Peyer's patch (tissue), 4 donors: ENCODE results near the gene SH3RF1. TPM values are rescaled to one million over a fixed set of nuclear protein-coding genes. Genes with fewer than 3 reads are reported as not detected.

ENCODE experiments used
- DNase-seq, 3 donors: peaks; one replicate each; pipeline ENCODE4 v3.0.0-alpha.2; 2017 to 2019
- H3K27ac ChIP-seq, 4 donors: fragments of 200-600 bp; sonication (generic); one replicate each; pipeline ENCODE4 v1.5.1; 2016 to 2019
- H3K27me3 ChIP-seq, 2 donors: fragments of 200-600 bp; sonication (generic); one replicate each; pipeline ENCODE4 v1.5.1; 2019
- H3K36me3 ChIP-seq, 3 donors: fragments of 200-600 bp; sonication (generic); one replicate each; pipeline ENCODE4 v1.5.1; 2016 to 2019
- H3K4me1 ChIP-seq, 4 donors: fragments of 200-600 bp; sonication (generic); one replicate each; pipeline ENCODE4 v1.5.1; 2016 to 2019
- H3K4me3 ChIP-seq, 4 donors: fragments of 200-600 bp; sonication (generic); 1 replicate in 3 of 4; 2 replicates in 1 of 4; pipeline ENCODE4 v1.5.1; 2016 to 2019; ENCODE audit warnings: mild to moderate bottlenecking in 1 of 4
- H3K9me3 ChIP-seq, 4 donors: fragments of 200-600 bp; sonication (generic); one replicate each; pipeline ENCODE4 v1.5.1; 2016 to 2019; ENCODE audit warnings: mild to moderate bottlenecking in 1 of 4
- POLR2A ChIP-seq, 2 donors: fragments of 450-650 bp; IDR thresholded peaks; one replicate each; pipeline ENCODE4 v1.5.1; 2017; ENCODE audit warnings: antibody characterized with exemption in 2 of 2, mild to moderate bottlenecking in 2 of 2, moderate library complexity in 2 of 2
- total RNA-seq, 4 donors: library from RNA; depleted of rRNA; stranded (reverse); fragments of >200 nt; gene quantifications; one replicate each; pipeline ENCODE4 v1.1.0, GENCODE V29; 2016
- TF ChIP-seq, protein P1 (sequence below), 6 experiments: fragments of 450-650 bp in 4 of 6; fragments of 200-600 bp in 2 of 6; sonication (generic) in 1 of 6; IDR thresholded peaks; one replicate each; pipeline ENCODE4 v1.5.1; 2017 to 2019; ENCODE audit warnings: antibody characterized with exemption in 6 of 6, mild to moderate bottlenecking in 3 of 6, moderate library complexity in 1 of 6

SH3RF1 gene
- total RNA-seq, 4 donors from 2014 or later = 23.1 to 55.0 (median 48.1) TPM

DNA sequence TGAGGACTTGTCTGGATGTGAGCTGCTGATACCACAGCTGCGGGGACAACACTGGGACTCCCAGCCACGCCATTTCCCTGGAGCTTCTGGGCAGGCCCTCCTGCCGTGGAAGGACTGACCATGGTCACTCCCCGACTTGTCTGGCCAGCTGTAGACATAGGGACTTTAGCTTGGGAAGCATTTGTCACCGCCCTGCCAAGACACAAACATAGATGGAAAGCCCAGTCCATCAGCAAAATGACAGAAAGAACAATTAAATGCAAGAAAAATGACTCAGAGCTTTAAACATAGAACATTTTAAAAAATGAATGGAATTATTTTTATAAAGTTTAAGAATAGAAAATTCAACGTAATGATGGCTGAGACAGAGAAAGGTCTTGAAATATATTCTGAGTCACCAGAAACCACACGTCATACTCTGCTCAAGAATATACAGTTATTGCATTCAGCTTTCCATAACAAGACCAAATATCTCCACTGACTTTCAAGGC is 153.1 kb downstream of the SH3RF1 start:
- no peak overlapping the region for H3K4me3 ChIP-seq
- no peak overlapping the region for H3K27ac ChIP-seq
- H3K9me3 ChIP-seq = no peaks in the 10 kb centered on the region
- H3K4me1 ChIP-seq = peaks cover 0 to 8% (median 0%) of the 10 kb centered on the region in 4 donors
- DNase-seq = no peak
- TF ChIP-seq, protein P1, sequence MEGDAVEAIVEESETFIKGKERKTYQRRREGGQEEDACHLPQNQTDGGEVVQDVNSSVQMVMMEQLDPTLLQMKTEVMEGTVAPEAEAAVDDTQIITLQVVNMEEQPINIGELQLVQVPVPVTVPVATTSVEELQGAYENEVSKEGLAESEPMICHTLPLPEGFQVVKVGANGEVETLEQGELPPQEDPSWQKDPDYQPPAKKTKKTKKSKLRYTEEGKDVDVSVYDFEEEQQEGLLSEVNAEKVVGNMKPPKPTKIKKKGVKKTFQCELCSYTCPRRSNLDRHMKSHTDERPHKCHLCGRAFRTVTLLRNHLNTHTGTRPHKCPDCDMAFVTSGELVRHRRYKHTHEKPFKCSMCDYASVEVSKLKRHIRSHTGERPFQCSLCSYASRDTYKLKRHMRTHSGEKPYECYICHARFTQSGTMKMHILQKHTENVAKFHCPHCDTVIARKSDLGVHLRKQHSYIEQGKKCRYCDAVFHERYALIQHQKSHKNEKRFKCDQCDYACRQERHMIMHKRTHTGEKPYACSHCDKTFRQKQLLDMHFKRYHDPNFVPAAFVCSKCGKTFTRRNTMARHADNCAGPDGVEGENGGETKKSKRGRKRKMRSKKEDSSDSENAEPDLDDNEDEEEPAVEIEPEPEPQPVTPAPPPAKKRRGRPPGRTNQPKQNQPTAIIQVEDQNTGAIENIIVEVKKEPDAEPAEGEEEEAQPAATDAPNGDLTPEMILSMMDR (IDR thresholded peaks at IDR 0.05) = no peak
- no peak for TF ChIP-seq POLR2A (IDR thresholded peaks at IDR 0.05)
- H3K27me3 ChIP-seq = no peaks in the 10 kb centered on the region
- peaks cover 0 to 70% (median 0%) of the 10 kb centered on the region in 3 donors for H3K36me3 ChIP-seq

DNA sequence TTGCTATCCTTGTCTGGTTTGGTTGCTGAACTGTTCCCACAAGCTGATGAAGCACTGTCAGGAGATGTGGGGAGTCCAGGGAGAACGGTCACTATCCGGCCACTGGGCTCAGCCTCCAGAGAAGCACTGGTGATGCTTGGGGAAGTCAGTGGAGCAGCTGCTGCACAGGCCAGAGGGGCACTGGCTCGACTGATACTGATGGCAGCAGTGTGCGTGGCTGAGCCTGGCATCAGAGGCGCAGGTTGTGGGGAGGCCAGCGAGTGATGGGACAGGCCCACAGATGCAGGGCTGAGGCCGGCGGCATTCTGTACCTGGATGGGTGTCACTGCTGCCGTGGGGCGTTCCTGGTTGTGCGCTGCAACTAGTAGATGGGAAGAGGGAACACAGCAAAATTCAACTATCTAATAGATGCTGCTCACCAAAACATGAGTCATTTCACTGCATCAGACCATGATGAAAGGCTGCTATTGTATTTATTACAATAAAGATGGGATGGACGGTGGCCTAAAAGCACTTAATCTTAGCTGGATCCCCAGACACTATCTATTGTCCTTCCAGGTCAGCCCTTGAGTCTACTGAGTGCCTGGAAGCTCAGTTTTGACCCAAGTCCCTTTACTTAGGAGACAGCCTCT is 154.4 kb downstream of the SH3RF1 start:
- Histone ChIP-seq H3K27me3 (no peaks in the 10 kb centered on the region), H3K36me3 (peaks cover 0 to 62% (median 0%) of the 10 kb centered on the region in 3 donors), H3K9me3 (no peaks in the 10 kb centered on the region), H3K4me1 (peaks cover 0 to 8% (median 0%) of the 10 kb centered on the region in 4 donors), H3K4me3 (no peak overlapping the region), H3K27ac (peak overlapping the region in 1 of 4 donors; percentile 29)
- DNase-seq = no peak
- TF ChIP-seq, protein P1 (IDR thresholded peaks at IDR 0.05) = no peak

DNA sequence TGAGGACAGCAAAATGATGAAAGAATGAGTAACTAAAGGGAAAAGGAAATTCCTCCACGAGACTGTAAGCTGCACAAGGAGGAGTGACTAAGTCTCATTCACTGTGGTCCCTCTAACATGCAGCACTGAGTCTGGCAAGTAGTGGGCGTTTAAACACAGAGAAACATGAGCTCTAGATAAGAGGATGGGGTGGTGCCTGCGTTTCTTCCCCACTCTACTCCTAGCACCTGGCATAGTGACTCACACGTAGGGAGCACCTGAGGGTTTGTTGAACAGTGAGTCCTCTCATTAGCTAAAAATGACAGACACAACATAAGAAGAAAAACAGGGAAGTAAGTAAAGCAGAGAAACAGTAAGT is 154.9 kb downstream of the SH3RF1 start:
- Histone ChIP-seq H3K27me3 (no peaks in the 10 kb centered on the region), H3K4me1 (peaks cover 0 to 8% (median 0%) of the 10 kb centered on the region in 4 donors), H3K36me3 (peaks cover 0 to 62% (median 0%) of the 10 kb centered on the region in 3 donors), H3K4me3 (no peak overlapping the region), H3K9me3 (no peaks in the 10 kb centered on the region), H3K27ac (peak overlapping the region in 1 of 4 donors; percentile 29)
- DNase-seq = peak in 1 of 3 donors; percentile 65
- TF ChIP-seq, protein P1 (IDR thresholded peaks at IDR 0.05) = peak in 3 of 6 experiments; percentile 22 to 37 (median 25)
- no peak for TF ChIP-seq POLR2A (IDR thresholded peaks at IDR 0.05)

DNA sequence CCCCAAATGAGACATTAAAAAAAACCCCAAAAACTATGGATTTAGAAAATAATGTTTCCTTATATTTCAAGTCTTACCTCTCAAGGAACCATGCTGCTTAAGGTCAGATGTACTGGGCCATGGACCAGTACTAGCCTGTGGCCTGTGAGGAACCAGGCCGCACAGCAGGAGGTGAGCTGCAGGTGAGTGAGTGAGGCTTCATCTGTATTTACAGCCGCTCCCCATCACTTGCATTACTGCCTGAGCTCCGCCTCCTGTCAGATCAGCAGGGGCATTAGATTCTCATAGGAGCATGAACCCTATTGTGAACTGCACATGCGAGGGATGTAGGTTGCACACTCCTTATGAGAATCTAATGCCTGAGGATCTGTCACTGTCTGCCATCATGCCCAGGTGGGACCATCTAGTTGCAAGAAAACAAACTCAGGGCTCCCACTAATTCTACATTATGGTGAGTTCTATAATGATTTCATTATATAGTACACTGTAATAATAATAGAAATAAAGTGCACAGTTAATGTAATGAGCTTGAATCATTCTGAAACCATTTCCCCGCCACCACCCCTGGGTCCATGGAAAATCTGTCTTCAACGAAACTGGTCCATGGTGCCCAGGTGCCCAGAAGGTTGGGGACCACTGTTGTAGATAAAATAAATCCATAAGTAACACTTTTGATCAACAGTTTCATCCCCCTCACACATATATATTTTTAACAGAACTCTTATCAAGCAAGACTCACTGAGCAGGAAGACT is 155.4 kb downstream of the SH3RF1 start:
- Histone ChIP-seq H3K36me3 (peaks cover 0 to 62% (median 0%) of the 10 kb centered on the region in 3 donors), H3K27ac (peak overlapping the region in 1 of 4 donors; percentile 6), H3K4me3 (no peak overlapping the region), H3K4me1 (peaks cover 0 to 8% (median 0%) of the 10 kb centered on the region in 4 donors), H3K9me3 (no peaks in the 10 kb centered on the region), H3K27me3 (no peaks in the 10 kb centered on the region)
- no peak for DNase-seq
- TF ChIP-seq, protein P1 (IDR thresholded peaks at IDR 0.05) = no peak
- TF ChIP-seq POLR2A (IDR thresholded peaks at IDR 0.05) = no peak

DNA sequence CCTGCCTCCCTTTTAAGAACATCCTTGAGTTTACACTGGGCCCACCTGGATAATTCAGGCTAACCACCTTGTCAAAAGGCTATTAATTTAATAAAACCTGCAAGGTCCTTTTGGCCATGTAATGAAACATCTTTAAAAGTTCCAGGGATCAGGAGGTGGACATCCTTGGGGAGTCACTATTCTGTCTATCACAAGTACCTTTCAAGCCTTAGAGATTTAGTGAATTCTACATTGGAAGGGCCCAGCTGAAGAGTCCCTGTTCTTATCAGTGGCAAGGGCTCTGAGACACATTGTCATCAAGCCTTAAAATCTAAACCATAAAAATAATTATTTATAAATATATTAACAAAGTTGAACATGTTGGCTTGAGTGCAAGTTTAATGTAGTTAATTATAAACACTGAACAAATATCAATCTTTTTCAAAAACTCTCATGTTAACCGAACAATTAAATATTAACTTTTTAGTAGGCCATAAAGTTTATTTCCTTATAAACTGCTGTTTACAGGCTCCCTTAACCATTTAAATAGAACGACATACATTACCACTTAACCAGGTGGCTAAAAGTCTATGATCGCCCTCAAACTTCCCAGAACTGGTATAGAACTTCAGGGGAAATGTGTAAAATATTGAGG is 156.3 kb downstream of the SH3RF1 start:
- Histone ChIP-seq H3K4me1 (peaks cover 0 to 8% (median 0%) of the 10 kb centered on the region in 4 donors), H3K27ac (no peak overlapping the region), H3K9me3 (no peaks in the 10 kb centered on the region), H3K27me3 (no peaks in the 10 kb centered on the region), H3K4me3 (no peak overlapping the region), H3K36me3 (peaks cover 0 to 59% (median 0%) of the 10 kb centered on the region in 3 donors)
- TF ChIP-seq POLR2A (IDR thresholded peaks at IDR 0.05) = no peak
- TF ChIP-seq, protein P1 (IDR thresholded peaks at IDR 0.05) = no peak
- no peak for DNase-seq
